ENCODE measurements around the gene VPS35.

Gene VPS35

GRCh38 chr16:46621934-46622676 is 66.9 kb downstream of the VPS35 start:
- Mint-ChIP-seq H3K4me3 (peak overlapping the region; percentile 97), H3K36me3 (no peaks in the 10 kb centered on the region), H3K4me1 (peaks cover 19% of the 10 kb centered on the region), H3K27me3 (no peaks in the 10 kb centered on the region), H3K9me3 (no peaks in the 10 kb centered on the region), H3K27ac (peak overlapping the region; percentile 32)
- ATAC-seq (ENCODE audit: low read depth) (no peak), DNase-seq (ENCODE audit: low spot score in 2 of 2) (no peak)

GRCh38 chr16:46621006-46621933 is 67.7 kb downstream of the VPS35 start, which contains the start of gene SHCBP1:
TSS of gene SHCBP1 (minus strand) at chr16:46621379. CDS start at chr16:46621359, 20 bp downstream.
- Mint-ChIP-seq H3K9me3 (no peaks in the 10 kb centered on the region), H3K4me1 (peaks cover 21% of the 10 kb centered on the region), H3K4me3 (peak within 1 kb of the TSS; percentile 97), H3K36me3 (no peaks in the 10 kb centered on the region), H3K27ac (peak within 1 kb of the TSS; percentile 32), H3K27me3 (no peaks in the 10 kb centered on the region)
- DNase-seq (ENCODE audit: low spot score in 2 of 2) (peak; percentile 43 to 57), ATAC-seq (ENCODE audit: low read depth) (peak; percentile 90)

GRCh38 chr16:46620266-46621005 is 68.5 kb downstream of the VPS35 start:
- no peaks in the 10 kb centered on the region for H3K36me3 Mint-ChIP-seq
- DNase-seq (ENCODE audit: low spot score in 2 of 2) (no peak), ATAC-seq (ENCODE audit: low read depth) (peak; percentile 27)
- H3K27ac Mint-ChIP-seq = peak overlapping the region; percentile 32
- H3K9me3 Mint-ChIP-seq = no peaks in the 10 kb centered on the region
- H3K27me3 Mint-ChIP-seq = no peaks in the 10 kb centered on the region
- H3K4me1 Mint-ChIP-seq = peaks cover 23% of the 10 kb centered on the region
- H3K4me3 Mint-ChIP-seq = peak overlapping the region; percentile 97

GRCh38 chr16:46618516-46618915 is 70.5 kb downstream of the VPS35 start:
- no peaks in the 10 kb centered on the region for H3K36me3 Mint-ChIP-seq
- DNase-seq (ENCODE audit: low spot score in 2 of 2) (no peak), ATAC-seq (ENCODE audit: low read depth) (no peak)
- peaks cover 23% of the 10 kb centered on the region for H3K4me1 Mint-ChIP-seq
- H3K27ac Mint-ChIP-seq = peak overlapping the region; percentile 26
- no peak overlapping the region for H3K4me3 Mint-ChIP-seq
- no peaks in the 10 kb centered on the region for H3K9me3 Mint-ChIP-seq
- no peaks in the 10 kb centered on the region for H3K27me3 Mint-ChIP-seq

GRCh38 chr16:46614006-46614405 is 75.0 kb downstream of the VPS35 start:
- DNase-seq (ENCODE audit: low spot score in 2 of 2) (no peak), ATAC-seq (ENCODE audit: low read depth) (no peak)
- no peak overlapping the region for H3K4me3 Mint-ChIP-seq
- H3K36me3 Mint-ChIP-seq = no peaks in the 10 kb centered on the region
- H3K9me3 Mint-ChIP-seq = no peaks in the 10 kb centered on the region
- H3K27me3 Mint-ChIP-seq = no peaks in the 10 kb centered on the region
- H3K4me1 Mint-ChIP-seq = peaks cover 6% of the 10 kb centered on the region
- H3K27ac Mint-ChIP-seq = no peak overlapping the region

- H3K27ac Mint-ChIP-seq = no peak overlapping the region
- no peak overlapping the region for H3K4me3 Mint-ChIP-seq
Measured at GRCh38 chr16:46613352-46613751, 75.6 kb downstream of the VPS35 start.

GRCh38 chr16:46612121-46612520 is 76.9 kb downstream of the VPS35 start:
- Mint-ChIP-seq H3K9me3 (no peaks in the 10 kb centered on the region), H3K4me3 (no peak overlapping the region), H3K27me3 (no peaks in the 10 kb centered on the region), H3K27ac (no peak overlapping the region), H3K36me3 (no peaks in the 10 kb centered on the region), H3K4me1 (peaks cover 4% of the 10 kb centered on the region)
- ATAC-seq (ENCODE audit: low read depth) (peak; percentile 72), DNase-seq (ENCODE audit: low spot score in 2 of 2) (no peak)

More at GRCh38 chr16:46613352-46613751, 75.6 kb downstream of the VPS35 start:
- Mint-ChIP-seq H3K9me3 (no peaks in the 10 kb centered on the region), H3K36me3 (no peaks in the 10 kb centered on the region), H3K27me3 (no peaks in the 10 kb centered on the region), H3K4me1 (peaks cover 4% of the 10 kb centered on the region)
- DNase-seq (ENCODE audit: low spot score in 2 of 2) (no peak), ATAC-seq (ENCODE audit: low read depth) (no peak)

GRCh38 chr16:46607529-46607928 is 81.4 kb downstream of the VPS35 start:
- Mint-ChIP-seq H3K27me3 (no peaks in the 10 kb centered on the region), H3K9me3 (no peaks in the 10 kb centered on the region), H3K36me3 (no peaks in the 10 kb centered on the region), H3K27ac (no peak overlapping the region), H3K4me1 (no peaks in the 10 kb centered on the region), H3K4me3 (no peak overlapping the region)
- ATAC-seq (ENCODE audit: low read depth) (peak; percentile 44), DNase-seq (ENCODE audit: low spot score in 2 of 2) (peak in 1 of 2 donors; percentile 38)

- no peak for DNase-seq (ENCODE audit: low spot score in 2 of 2)
- no peak overlapping the region for H3K27ac Mint-ChIP-seq
- no peak for ATAC-seq (ENCODE audit: low read depth)
- no peaks in the 10 kb centered on the region for H3K4me1 Mint-ChIP-seq
- no peaks in the 10 kb centered on the region for H3K27me3 Mint-ChIP-seq
- H3K9me3 Mint-ChIP-seq = no peaks in the 10 kb centered on the region
- H3K36me3 Mint-ChIP-seq = no peaks in the 10 kb centered on the region
- no peak overlapping the region for H3K4me3 Mint-ChIP-seq
Measured at GRCh38 chr16:46606231-46606630, 82.7 kb downstream of the VPS35 start.

Measured in memory B cell (primary cell).